GM19328 (cell line): Measurements from ENCODE around the gene SULT1E1.
"Not testable (repeated sequence)": the region's sequence is repeated elsewhere in the genome, so short reads cannot be mapped to it uniquely, and the experiment has no call there.

Experiments used
- ATAC-seq: cut with Tn5 transposase; IDR thresholded peaks from one replicate; pipeline ENCODE4 v1.9.1; 2021; ENCODE audit warnings: mild to moderate bottlenecking, moderate library complexity; ENCODE audit not compliant: unreplicated experiment

Gene SULT1E1

DNA sequence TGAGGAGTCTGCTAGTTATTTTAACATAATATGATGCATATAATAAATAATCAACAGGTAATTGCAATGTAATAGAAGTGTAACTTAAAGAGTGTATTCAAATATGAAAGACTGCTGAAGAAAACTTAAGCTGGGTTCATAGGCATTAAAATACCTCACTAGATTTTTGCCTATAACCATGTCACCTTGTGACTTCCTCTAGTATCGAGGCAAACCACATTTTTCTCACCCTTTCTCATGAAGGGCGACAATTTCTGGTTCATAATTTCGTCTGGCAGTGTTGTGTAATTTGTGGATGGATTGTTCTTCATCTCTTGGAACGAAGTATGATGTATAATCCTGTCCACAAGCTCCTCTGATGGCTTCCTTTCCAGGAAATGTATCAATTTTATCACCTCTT, 16.0 kb downstream of the SULT1E1 start:
- no peak for ATAC-seq

GRCh38 chr4:69843301-69843700, 16.6 kb downstream of the SULT1E1 start:
- ATAC-seq, result no peak

DNA sequence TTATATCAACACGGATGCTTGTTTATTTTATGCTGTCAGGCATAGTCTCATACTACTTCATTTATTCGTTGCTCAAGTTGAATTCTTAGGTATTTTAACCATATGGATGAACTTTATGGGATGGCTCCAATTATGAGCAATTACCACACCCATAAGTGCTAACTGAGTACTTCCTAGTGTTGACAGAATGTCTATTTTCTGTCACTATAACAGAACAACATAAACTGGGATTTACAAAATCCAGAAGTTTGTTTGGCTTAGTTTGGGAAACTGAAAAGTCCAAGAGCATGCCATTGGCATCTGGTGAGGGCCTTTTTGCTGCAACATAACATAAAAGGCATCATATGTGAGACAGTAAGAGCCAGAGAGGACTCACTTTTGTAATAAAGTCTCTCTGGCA, 21.0 kb downstream of the SULT1E1 start:
- ATAC-seq, result no peak

- no peak for ATAC-seq
Measured at GRCh38 chr4:69836287-69836686, 23.7 kb downstream of the SULT1E1 start.

GRCh38 chr4:69835766-69836165, 24.2 kb downstream of the SULT1E1 start:
- ATAC-seq, result no peak

DNA sequence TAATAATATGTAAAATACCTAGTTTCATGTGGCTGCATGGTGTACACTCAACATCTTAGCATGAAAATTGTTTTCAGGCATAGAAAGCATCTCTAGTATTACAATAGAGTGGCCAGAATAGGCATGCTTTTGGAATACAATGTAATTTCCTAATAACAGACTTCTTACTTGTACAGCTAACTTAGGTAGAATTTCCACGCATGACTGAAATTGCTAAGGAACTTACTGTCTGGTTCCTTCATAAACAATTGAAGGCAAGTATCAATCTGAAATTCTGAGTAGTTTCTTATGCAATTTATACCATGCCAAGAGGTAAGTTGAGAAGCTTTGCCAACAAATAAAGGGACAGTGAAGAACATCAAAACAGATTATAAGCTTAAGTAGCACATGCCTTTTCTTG, 26.7 kb downstream of the SULT1E1 start:
- no peak for ATAC-seq

- ATAC-seq, result no peak
Measured at GRCh38 chr4:69832326-69833030, 27.5 kb downstream of the SULT1E1 start.

- ATAC-seq, result peak; percentile 90
Measured at GRCh38 chr4:69831646-69832325, 28.2 kb downstream of the SULT1E1 start.

DNA sequence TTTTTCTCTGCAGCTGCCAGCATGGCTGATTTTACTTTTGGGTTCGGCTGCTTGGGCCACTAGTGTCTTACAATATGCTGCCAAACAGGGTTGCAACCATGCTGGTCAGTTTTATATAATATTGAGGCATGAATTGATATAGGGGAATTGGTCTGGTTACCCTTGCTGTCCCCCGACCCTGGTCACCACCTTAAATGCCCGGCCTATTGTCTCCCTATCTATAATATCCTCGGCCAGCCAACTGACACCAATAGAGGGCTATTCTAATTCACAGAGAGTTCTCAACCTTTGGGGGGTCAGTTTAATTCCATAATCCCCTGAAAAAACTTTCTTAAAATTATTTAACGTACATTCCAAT, 28.7 kb downstream of the SULT1E1 start:
- ATAC-seq, result no peak

GRCh38 chr4:69830560-69831269, 29.2 kb downstream of the SULT1E1 start:
- no peak for ATAC-seq

DNA sequence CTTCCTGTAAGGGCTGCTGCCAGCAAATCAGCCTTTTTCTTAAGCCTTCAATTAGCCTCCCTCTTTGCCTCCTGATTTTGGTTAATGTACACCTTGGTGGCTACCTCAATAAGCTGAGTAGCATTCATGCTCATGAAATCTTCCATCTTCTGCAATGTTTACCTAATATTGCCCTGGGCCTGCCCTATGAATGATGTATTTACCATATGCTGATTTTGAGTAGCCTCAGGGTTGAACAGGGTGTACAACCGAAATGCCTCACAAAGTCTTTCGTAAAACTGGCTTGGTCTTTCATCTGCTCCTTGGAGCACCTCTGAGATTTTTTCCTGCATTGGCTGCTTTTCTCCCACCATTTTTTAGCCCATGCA, 29.8 kb downstream of the SULT1E1 start:
- no peak for ATAC-seq

GRCh38 chr4:69829678-69830077, 30.3 kb downstream of the SULT1E1 start:
- ATAC-seq, result no peak

- no peak for ATAC-seq
Measured at GRCh38 chr4:69828828-69829227, 31.1 kb downstream of the SULT1E1 start.

GRCh38 chr4:69825056-69825455, 34.9 kb downstream of the SULT1E1 start:
- ATAC-seq, result not testable (repeated sequence)

GRCh38 chr4:69823481-69824186, 36.3 kb downstream of the SULT1E1 start:
- ATAC-seq, result peak; percentile 93

GRCh38 chr4:69823048-69823447, 36.9 kb downstream of the SULT1E1 start:
- no peak for ATAC-seq

DNA sequence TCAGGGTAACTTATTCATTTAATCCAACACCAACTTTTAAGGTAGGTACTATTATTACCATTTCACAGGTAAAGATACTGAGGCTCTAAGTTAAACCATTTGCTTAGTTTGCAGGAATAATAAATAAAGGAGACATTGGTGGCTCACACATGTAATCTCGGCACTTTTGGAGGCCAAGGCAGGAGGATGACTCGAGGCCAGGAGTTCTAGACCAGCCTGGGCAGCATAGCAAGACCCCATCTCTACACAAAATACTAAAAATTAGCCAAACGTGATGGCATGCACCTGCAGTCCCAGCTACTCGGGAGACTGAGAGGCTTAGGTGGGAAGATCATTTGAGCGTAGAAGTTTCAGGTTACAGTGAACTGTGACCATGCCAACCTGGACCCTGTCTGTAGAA, 37.7 kb downstream of the SULT1E1 start:
- no peak for ATAC-seq

GRCh38 chr4:69818060-69818639, 41.8 kb downstream of the SULT1E1 start:
- ATAC-seq, result no peak

- ATAC-seq, result no peak
Measured at GRCh38 chr4:69816236-69816635, 43.7 kb downstream of the SULT1E1 start.

DNA sequence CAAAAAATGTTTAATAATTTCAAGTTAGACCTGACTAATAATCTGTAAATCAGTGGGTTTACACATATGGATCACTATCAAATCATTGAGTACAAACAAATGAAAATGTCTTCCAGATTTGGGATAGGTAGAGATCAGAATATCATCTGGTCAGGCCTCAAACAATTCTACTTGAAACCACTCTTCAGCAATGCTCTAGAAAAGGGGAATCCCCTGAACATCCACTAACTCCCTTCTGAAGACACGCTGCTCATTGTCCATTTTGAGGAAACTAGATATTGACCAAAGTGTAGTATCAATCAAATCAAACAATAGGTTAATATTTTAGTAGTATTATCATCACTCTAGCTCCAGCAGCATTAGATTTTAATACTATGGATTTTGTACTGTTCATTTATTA, 46.3 kb downstream of the SULT1E1 start:
- ATAC-seq, result no peak

GRCh38 chr4:69811166-69811565, 48.8 kb downstream of the SULT1E1 start:
- ATAC-seq, result no peak
